GM18519 (cell line): ENCODE measurements around the gene CDK5.
"Not testable (repeated sequence)": the region's sequence is repeated elsewhere in the genome, so short reads cannot be mapped to it uniquely, and the experiment has no call there.

Experiments used
- ATAC-seq: cut with Tn5 transposase; IDR thresholded peaks from one replicate; pipeline ENCODE4 v1.9.1; 2021; ENCODE audit warnings: mild to moderate bottlenecking, moderate library complexity; ENCODE audit not compliant: unreplicated experiment, low FRiP score

Gene CDK5

GRCh38 chr7:151038951-151039849 lies 18.5 kb downstream of the CDK5 start:
- no peak for ATAC-seq

- no peak for ATAC-seq
These were observed 21.8 kb downstream of the CDK5 start for GRCh38 chr7:151035902-151036301.

GRCh38 chr7:151035026-151035717 lies 22.5 kb downstream of the CDK5 start:
- ATAC-seq = no peak

- no peak for ATAC-seq
These were observed 23.2 kb downstream of the CDK5 start for GRCh38 chr7:151034312-151035025.

GRCh38 chr7:151033864-151034249 lies 23.8 kb downstream of the CDK5 start:
- ATAC-seq = no peak

GRCh38 chr7:151032936-151033863 lies 24.5 kb downstream of the CDK5 start:
- ATAC-seq = no peak

- no peak for ATAC-seq
These were observed 26.7 kb downstream of the CDK5 start for GRCh38 chr7:151031011-151031410.

GRCh38 chr7:151028948-151029501 lies 28.7 kb downstream of the CDK5 start:
- no peak for ATAC-seq

GRCh38 chr7:151028131-151028947 lies 29.4 kb downstream of the CDK5 start, which contains the start of gene ABCB8:
ABCB8 (plus strand) TSS chr7:151028450; CDS start chr7:151028516, 66 bp downstream.
- peak; percentile 96 for ATAC-seq

- ATAC-seq = not testable (repeated sequence)
These were observed 30.0 kb downstream of the CDK5 start for GRCh38 chr7:151027728-151028130.

GRCh38 chr7:151026771-151027727 lies 30.6 kb downstream of the CDK5 start:
- ATAC-seq = not testable (repeated sequence)

- ATAC-seq = no peak
These were observed 31.6 kb downstream of the CDK5 start for GRCh38 chr7:151025924-151026671.

- no peak for ATAC-seq
These were observed 33.2 kb downstream of the CDK5 start, which contains the start of gene ATG9B for GRCh38 chr7:151024435-151025056. ATG9B (minus strand) TSS chr7:151024494; CDS start chr7:151024423, 71 bp downstream.

GRCh38 chr7:151023232-151023631 lies 34.5 kb downstream of the CDK5 start:
- no peak for ATAC-seq

- no peak for ATAC-seq
These were observed 37.5 kb downstream of the CDK5 start for GRCh38 chr7:151020231-151020630.

- ATAC-seq = no peak
These were observed 38.6 kb downstream of the CDK5 start for GRCh38 chr7:151019130-151019447.
